Vagina (tissue), 2 donors: ENCODE results near the gene PSPH. TPM values are rescaled to one million over a fixed set of nuclear protein-coding genes. Genes with fewer than 3 reads are reported as not detected.
A peak's percentile ranks its signal among the peaks of the same experiment; 100 is the strongest.

Experiments
- DNase-seq, 2 donors: peaks; one replicate each; pipeline ENCODE4 v3.0.0-alpha.2; 2017; ENCODE audit errors: extremely low spot score in 2 of 2
- H3K27ac ChIP-seq: fragments of 200-600 bp; sonication (generic); one replicate; pipeline ENCODE4 v1.5.1; 2019
- H3K27me3 ChIP-seq: fragments of 200-600 bp; sonication (generic); one replicate; pipeline ENCODE4 v1.5.1; 2019
- H3K36me3 ChIP-seq, 2 donors: fragments of 200-600 bp; sonication (generic); one replicate each; pipeline ENCODE4 v1.5.1; 2017 to 2019
- H3K4me1 ChIP-seq: fragments of 200-600 bp; sonication (generic); one replicate; pipeline ENCODE4 v1.5.1; 2019
- H3K4me3 ChIP-seq, 2 donors: fragments of 200-600 bp; sonication (generic); 1 replicate in 1 of 2; 2 replicates in 1 of 2; pipeline ENCODE4 v1.5.1; 2016 to 2019
- H3K9me3 ChIP-seq: fragments of 200-600 bp; sonication (generic); one replicate; pipeline ENCODE4 v1.5.1; 2019
- CTCF ChIP-seq, 3 experiments: fragments of 450-650 bp in 2 of 3; fragments of 200-600 bp in 1 of 3; sonication (generic) in 1 of 3; IDR thresholded peaks; one replicate each; pipeline ENCODE4 v1.5.1; 2017 to 2019; ENCODE audit warnings: antibody characterized with exemption in 3 of 3, mild to moderate bottlenecking in 2 of 3, moderate library complexity in 2 of 3
- POLR2A ChIP-seq, 2 donors: fragments of 450-650 bp; IDR thresholded peaks; one replicate each; pipeline ENCODE4 v1.6.1; 2017; ENCODE audit warnings: antibody characterized with exemption in 2 of 2, mild to moderate bottlenecking in 2 of 2, moderate library complexity in 2 of 2
- POLR2AphosphoS5 ChIP-seq, 2 donors: sonication (generic); formaldehyde crosslinking; IDR thresholded peaks; one replicate each; pipeline ENCODE4 v1.9.0; 2017; ENCODE audit warnings: antibody characterized with exemption in 2 of 2, mild to moderate bottlenecking in 2 of 2, low read depth in 1 of 2; ENCODE audit not compliant: insufficient read depth in 1 of 2
- intact Hi-C: fragments of 100-400 bp; cut with DNase I; formaldehyde crosslinking; loops from one replicate; pipeline ENCODE4 v1.15.1; 2023
- total RNA-seq: library from RNA; depleted of rRNA; stranded (reverse); fragments of >200 nt; gene quantifications from one replicate; pipeline ENCODE4 v1.2.3, GENCODE V29; 2016

The PSPH gene
- total RNA-seq, 1 donor from 2014 or later: 13.3 TPM

DNA sequence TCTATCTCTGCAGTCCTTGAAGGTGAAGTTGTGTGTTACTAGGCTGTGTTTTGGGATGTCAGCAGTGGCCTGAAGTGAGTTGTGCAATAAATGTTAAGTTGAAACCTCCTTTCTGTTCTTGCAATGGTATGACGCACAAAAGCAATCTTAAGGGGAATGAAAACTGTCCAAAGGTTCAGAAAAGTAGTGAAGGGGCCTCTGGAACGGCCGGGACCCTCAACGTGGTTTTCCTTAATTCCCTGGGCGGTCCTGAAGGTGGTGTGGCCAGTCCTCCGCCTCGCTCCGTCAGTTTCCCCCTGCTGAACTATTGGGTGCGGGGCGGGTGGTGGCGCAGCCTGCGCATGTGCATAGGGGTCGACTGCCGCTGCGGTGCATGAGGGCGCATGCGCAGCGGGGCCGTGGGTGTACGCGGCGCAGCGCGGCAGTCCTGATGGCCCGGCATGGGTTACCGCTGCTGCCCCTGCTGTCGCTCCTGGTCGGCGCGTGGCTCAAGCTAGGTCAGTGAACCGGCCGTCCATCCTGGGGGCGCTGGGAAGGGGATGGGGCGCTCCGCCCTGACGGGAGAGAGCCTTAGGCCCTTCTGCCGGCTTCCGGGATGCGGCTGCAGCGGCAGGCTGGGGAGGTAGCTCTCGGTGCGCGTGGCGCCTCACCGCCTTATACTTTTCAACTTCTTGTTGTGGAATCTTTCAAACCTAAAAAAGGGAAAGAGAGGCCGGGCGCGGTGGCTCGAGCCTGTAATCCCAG, 12.8 kb upstream of the PSPH start, which contains the start of gene SUMF2:
Gene SUMF2, plus strand, starts transcription at position 405 of the 744 bp plus-strand sequence. Its CDS starts 26 bp downstream, at position 431.
- Histone ChIP-seq H3K27me3 (no peaks in the 10 kb centered on the region), H3K9me3 (no peaks in the 10 kb centered on the region), H3K27ac (peak within 1 kb of the TSS; percentile 93), H3K4me1 (peaks cover 6% of the 10 kb centered on the region), H3K4me3 (peak within 1 kb of the TSS; percentile 91 to 93), H3K36me3 (peaks cover 0 to 35% of the 10 kb centered on the region in 2 donors)
- DNase-seq: peak in 1 of 2 donors; percentile 92
- TF ChIP-seq POLR2A (IDR thresholded peaks at IDR 0.05) (peak in 1 of 2 donors; percentile 93), POLR2AphosphoS5 (IDR thresholded peaks at IDR 0.05; ENCODE audit: insufficient read depth in 1 of 2, low read depth in 1 of 2) (peak; percentile 94 to 97), CTCF (IDR thresholded peaks at IDR 0.05) (peak in 1 of 3 experiments; percentile 17)
- intact Hi-C loops: no loop called here

GRCh38 chr7:56063500-56063881, 12.2 kb upstream of the PSPH start:
- DNase-seq: no peak
- H3K27ac ChIP-seq: peak overlapping the region; percentile 93
- H3K4me1 ChIP-seq: peaks cover 6% of the 10 kb centered on the region
- intact Hi-C loops: no loop called here
- peaks cover 0 to 35% of the 10 kb centered on the region in 2 donors for H3K36me3 ChIP-seq
- no peaks in the 10 kb centered on the region for H3K9me3 ChIP-seq
- TF ChIP-seq CTCF (IDR thresholded peaks at IDR 0.05): no peak
- TF ChIP-seq POLR2AphosphoS5 (IDR thresholded peaks at IDR 0.05; ENCODE audit: insufficient read depth in 1 of 2, low read depth in 1 of 2): no peak
- no peak for TF ChIP-seq POLR2A (IDR thresholded peaks at IDR 0.05)
- H3K4me3 ChIP-seq: peak overlapping the region in 1 of 2 donors; percentile 91
- no peaks in the 10 kb centered on the region for H3K27me3 ChIP-seq

GRCh38 chr7:56062382-56062781, 11.1 kb upstream of the PSPH start:
- H3K27me3 ChIP-seq: no peaks in the 10 kb centered on the region
- no peak for DNase-seq
- H3K9me3 ChIP-seq: no peaks in the 10 kb centered on the region
- intact Hi-C loops: no loop called here
- TF ChIP-seq POLR2AphosphoS5 (IDR thresholded peaks at IDR 0.05; ENCODE audit: insufficient read depth in 1 of 2, low read depth in 1 of 2) (no peak), CTCF (IDR thresholded peaks at IDR 0.05) (no peak), POLR2A (IDR thresholded peaks at IDR 0.05) (no peak)
- H3K4me3 ChIP-seq: no peak overlapping the region
- H3K36me3 ChIP-seq: peaks cover 0 to 46% of the 10 kb centered on the region in 2 donors
- H3K4me1 ChIP-seq: peaks cover 6% of the 10 kb centered on the region
- no peak overlapping the region for H3K27ac ChIP-seq

DNA sequence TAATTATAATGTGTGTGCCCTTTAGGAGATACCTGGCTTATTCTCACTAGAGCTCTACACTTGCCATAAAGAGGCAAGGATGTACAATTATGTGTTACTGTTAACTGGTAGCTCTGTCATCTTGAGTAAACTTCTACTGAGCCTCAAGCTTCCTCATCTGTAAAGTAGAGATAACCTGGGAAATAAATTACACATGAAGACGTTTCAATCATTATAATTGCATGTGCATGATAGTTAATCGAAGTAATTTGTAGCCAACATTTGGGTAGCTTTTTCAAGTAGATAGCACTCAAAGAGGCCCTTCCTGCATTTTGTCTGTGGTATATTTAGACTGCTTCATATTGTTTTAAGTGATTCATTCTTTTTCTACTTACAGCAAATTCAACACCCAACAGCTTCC, 2.7 kb upstream of the PSPH start:
- no peak for DNase-seq
- Histone ChIP-seq H3K36me3 (peaks cover 0 to 50% of the 10 kb centered on the region in 2 donors), H3K9me3 (no peaks in the 10 kb centered on the region), H3K27ac (no peak overlapping the region), H3K27me3 (no peaks in the 10 kb centered on the region), H3K4me1 (peaks cover 35% of the 10 kb centered on the region), H3K4me3 (no peak overlapping the region)
- no peak for TF ChIP-seq CTCF (IDR thresholded peaks at IDR 0.05)
- TF ChIP-seq POLR2A (IDR thresholded peaks at IDR 0.05): no peak
- no peak for TF ChIP-seq POLR2AphosphoS5 (IDR thresholded peaks at IDR 0.05; ENCODE audit: insufficient read depth in 1 of 2, low read depth in 1 of 2)
- intact Hi-C loops: loop anchor here (5.0 kb wide), 1 partner anchor 687 kb away; the partner anchor contains the start of gene LANCL2

GRCh38 chr7:56053379-56053778, 2.1 kb upstream of the PSPH start:
- Histone ChIP-seq H3K9me3 (no peaks in the 10 kb centered on the region), H3K27ac (no peak overlapping the region), H3K36me3 (peaks cover 0 to 44% of the 10 kb centered on the region in 2 donors), H3K4me3 (no peak overlapping the region), H3K4me1 (peaks cover 35% of the 10 kb centered on the region), H3K27me3 (no peaks in the 10 kb centered on the region)
- no peak for DNase-seq
- intact Hi-C loops: loop anchor here (5.0 kb wide), 1 partner anchor 686 kb away; the partner anchor contains the start of gene LANCL2
- TF ChIP-seq POLR2AphosphoS5 (IDR thresholded peaks at IDR 0.05; ENCODE audit: insufficient read depth in 1 of 2, low read depth in 1 of 2) (no peak), POLR2A (IDR thresholded peaks at IDR 0.05) (no peak), CTCF (IDR thresholded peaks at IDR 0.05) (no peak)
